Measurements from ENCODE around the gene HOTAIR. TPM values are rescaled to one million over a fixed set of nuclear protein-coding genes. Genes with fewer than 3 reads are reported as not detected.
A peak's percentile ranks its signal among the peaks of the same experiment; 100 is the strongest.

Gene HOTAIR
- total RNA-seq, 1 donor, result not detected

GRCh38 chr12:53994264-53995001, 19.7 kb upstream of the HOTAIR start:
- TF ChIP-seq CTCF (IDR thresholded peaks at IDR 0.05; ENCODE audit: insufficient read depth, low read length), result no peak
- H3K4me3 ChIP-seq (ENCODE audit: low read depth, low read length), result no peak overlapping the region
- DNase-seq (ENCODE audit: low read depth), result no peak

- no peak for TF ChIP-seq CTCF (IDR thresholded peaks at IDR 0.05; ENCODE audit: insufficient read depth, low read length)
- DNase-seq (ENCODE audit: low read depth), result no peak
- H3K4me3 ChIP-seq (ENCODE audit: low read depth, low read length), result no peak overlapping the region
Measured at GRCh38 chr12:53994009-53994263, 19.2 kb upstream of the HOTAIR start.

- no peak for DNase-seq (ENCODE audit: low read depth)
- TF ChIP-seq CTCF (IDR thresholded peaks at IDR 0.05; ENCODE audit: insufficient read depth, low read length), result no peak
- no peak overlapping the region for H3K4me3 ChIP-seq (ENCODE audit: low read depth, low read length)
Measured at GRCh38 chr12:53993162-53994008, 18.6 kb upstream of the HOTAIR start.

- DNase-seq (ENCODE audit: low read depth), result no peak
- no peak overlapping the region for H3K4me3 ChIP-seq (ENCODE audit: low read depth, low read length)
- no peak for TF ChIP-seq CTCF (IDR thresholded peaks at IDR 0.05; ENCODE audit: insufficient read depth, low read length)
Measured at GRCh38 chr12:53992377-53992889, 17.7 kb upstream of the HOTAIR start.

GRCh38 chr12:53991077-53991460, 16.3 kb upstream of the HOTAIR start:
- peak; percentile 30 for DNase-seq (ENCODE audit: low read depth)
- TF ChIP-seq CTCF (IDR thresholded peaks at IDR 0.05; ENCODE audit: insufficient read depth, low read length), result no peak
- H3K4me3 ChIP-seq (ENCODE audit: low read depth, low read length), result no peak overlapping the region

GRCh38 chr12:53990311-53991076, 15.7 kb upstream of the HOTAIR start:
- no peak for TF ChIP-seq CTCF (IDR thresholded peaks at IDR 0.05; ENCODE audit: insufficient read depth, low read length)
- no peak for DNase-seq (ENCODE audit: low read depth)
- H3K4me3 ChIP-seq (ENCODE audit: low read depth, low read length), result no peak overlapping the region
